Keratinocyte (primary cell): ENCODE measurements around the gene C11orf24. TPM values are rescaled to one million over a fixed set of nuclear protein-coding genes. Genes with fewer than 3 reads are reported as not detected.

Source experiments
- DNase-seq: peaks from one replicate; pipeline ENCODE4 v3.0.0-alpha.2; 2011; ENCODE audit warnings: low read depth, missing footprints, low spot score
- FAIRE-seq: peaks from 2 replicates; lab custom pipeline; 2011; peaks lifted over from hg19 to GRCh38; lab: Jason Lieb, UNC
- H2AFZ ChIP-seq: 2 replicates; pipeline ENCODE4 v1.6.0; 2012; ENCODE audit warnings: low read length, control low read depth, inconsistent platforms; ENCODE audit not compliant: control insufficient read depth
- H3K27ac ChIP-seq: 2 replicates; pipeline ENCODE4 v1.5.1; 2011; ENCODE audit warnings: low read length; ENCODE audit not compliant: control insufficient read depth, insufficient read depth
- H3K27me3 ChIP-seq: 3 replicates; pipeline ENCODE4 v1.6.0; 2011; ENCODE audit warnings: low read length; ENCODE audit not compliant: control insufficient read depth, insufficient read depth; ENCODE audit errors: extremely low read depth
- H3K36me3 ChIP-seq, 2 experiments: 2 replicates in 1 of 2; 3 replicates in 1 of 2; pipeline ENCODE4 v1.5.1; 2011; ENCODE audit warnings: low read length in 2 of 2, mild to moderate bottlenecking in 1 of 2; ENCODE audit not compliant: control insufficient read depth in 2 of 2, insufficient read depth in 2 of 2; ENCODE audit errors: extremely low read depth in 1 of 2
- H3K4me1 ChIP-seq: 3 replicates; pipeline ENCODE4 v1.5.1; 2011; ENCODE audit warnings: low read length; ENCODE audit not compliant: control insufficient read depth, insufficient read depth; ENCODE audit errors: extremely low read depth
- H3K4me2 ChIP-seq: 3 replicates; pipeline ENCODE4 v1.6.0; 2011; ENCODE audit warnings: low read depth, low read length; ENCODE audit not compliant: control insufficient read depth, insufficient read depth; ENCODE audit errors: extremely low read depth
- H3K4me3 ChIP-seq, 3 experiments: fragments of 200-600 bp in 1 of 3; sonication (generic) in 1 of 3; 2 replicates in 2 of 3; 3 replicates in 1 of 3; pipeline ENCODE4 v1.5.1; 2011 to 2016; ENCODE audit warnings: low read length in 3 of 3, mild to moderate bottlenecking in 3 of 3, control low read depth in 2 of 3, inconsistent platforms in 1 of 3, low read depth in 1 of 3, mixed read lengths in 1 of 3, mixed run types in 1 of 3, moderate library complexity in 1 of 3; ENCODE audit not compliant: control insufficient read depth in 2 of 3, insufficient read depth in 2 of 3; ENCODE audit errors: extremely low read depth in 1 of 3
- H3K79me2 ChIP-seq: 2 replicates; pipeline ENCODE4 v1.6.0; 2012; ENCODE audit warnings: low read length; ENCODE audit not compliant: control insufficient read depth, insufficient read depth
- H3K9ac ChIP-seq: 3 replicates; pipeline ENCODE4 v1.6.0; 2011; ENCODE audit warnings: low read length; ENCODE audit not compliant: control insufficient read depth, insufficient read depth; ENCODE audit errors: extremely low read depth
- H3K9me1 ChIP-seq: 3 replicates; pipeline ENCODE4 v1.6.0; 2011; ENCODE audit warnings: low read length; ENCODE audit not compliant: control insufficient read depth, insufficient read depth; ENCODE audit errors: extremely low read depth
- H3K9me3 ChIP-seq: 2 replicates; pipeline ENCODE4 v1.5.1; 2012; ENCODE audit warnings: low read depth, low read length; ENCODE audit not compliant: control insufficient read depth
- H4K20me1 ChIP-seq: 3 replicates; pipeline ENCODE4 v1.6.0; 2011; ENCODE audit warnings: low read length; ENCODE audit not compliant: control insufficient read depth, insufficient read depth; ENCODE audit errors: extremely low read depth
- CTCF ChIP-seq, 3 experiments: IDR thresholded peaks in 1 of 3; conservative IDR thresholded peaks in 1 of 3; optimal IDR thresholded peaks in 1 of 3; 2 replicates in 2 of 3; 3 replicates in 1 of 3; pipeline versions ENCODE3 to v1.5.1; 2011; ENCODE audit warnings: low read length in 3 of 3, mild to moderate bottlenecking in 3 of 3, moderate library complexity in 2 of 3, control low read depth in 1 of 3, inconsistent platforms in 1 of 3; ENCODE audit not compliant: insufficient read depth in 2 of 3; ENCODE audit errors: extremely low read depth in 1 of 3
- EZH2 ChIP-seq: IDR thresholded peaks from one replicate; pipeline ENCODE4 v1.6.1; 2012; ENCODE audit warnings: inconsistent platforms, mild to moderate bottlenecking, low read length, moderate library complexity
- dilution Hi-C: fragments of 300-500 bp; cut with MboI; formaldehyde crosslinking; loops from one replicate; pipeline ENCODE4 v1.7.0; 2020; ENCODE audit warnings: low sequenced_read_pairs; ENCODE audit not compliant: extremely low pct_ligation_motif_present
- polyA plus RNA-seq, 5 experiments: library from polyadenylated mRNA; depleted of rRNA in 3 of 5; stranded (reverse) in 3 of 5; stranded (forward) in 1 of 5; unstranded in 1 of 5; fragments of >200 nt; gene quantifications; 1 replicate in 1 of 5; 2 replicates in 3 of 5; 3 replicates in 1 of 5; pipeline versions ENCODE4 v1.2.1 to v1.2.3, GENCODE V29; 2011 to 2012; ENCODE audit warnings: missing spikeins in 2 of 5, low read depth in 1 of 5, low replicate concordance in 1 of 5

The C11orf24 gene
- polyA plus RNA-seq, 1 donor (not counting 4 experiments of a cell fraction or from before 2014, with no cell fraction given) = 28.4 TPM

GRCh38 chr11:68296344-68297051 lies 24.7 kb upstream of the C11orf24 start:
- Histone ChIP-seq H3K36me3 (no peaks in the 10 kb centered on the region), H3K4me2 (no peak overlapping the region), H3K9me1 (no peaks in the 10 kb centered on the region), H3K4me3 (no peak overlapping the region), H3K9ac (no peak overlapping the region), H3K27ac (no peak overlapping the region), H3K9me3 (no peaks in the 10 kb centered on the region), H3K4me1 (peaks cover 2% of the 10 kb centered on the region), H2AFZ (no peak overlapping the region), H3K79me2 (no peaks in the 10 kb centered on the region), H3K27me3 (peaks cover 15% of the 10 kb centered on the region), H4K20me1 (no peaks in the 10 kb centered on the region)
- no peak for FAIRE-seq
- DNase-seq = no peak
- no peak for TF ChIP-seq EZH2
- TF ChIP-seq CTCF (optimal IDR thresholded peaks at IDR 0.05 in 1 of 3, IDR thresholded peaks at IDR 0.05 in 1 of 3, conservative IDR thresholded peaks at IDR 0.05 in 1 of 3; ENCODE audit: extremely low read depth in 1 of 3, insufficient read depth in 2 of 3, low read length in 3 of 3) = no peak
- dilution Hi-C loops = no loop called here

GRCh38 chr11:68295940-68296339 lies 24.2 kb upstream of the C11orf24 start:
- Histone ChIP-seq H3K9me1 (no peaks in the 10 kb centered on the region), H3K79me2 (no peaks in the 10 kb centered on the region), H3K9ac (no peak overlapping the region), H3K27ac (no peak overlapping the region), H3K4me2 (no peak overlapping the region), H4K20me1 (no peaks in the 10 kb centered on the region), H3K27me3 (peaks cover 15% of the 10 kb centered on the region), H3K4me1 (peaks cover 2% of the 10 kb centered on the region), H3K36me3 (no peaks in the 10 kb centered on the region), H3K9me3 (no peaks in the 10 kb centered on the region), H3K4me3 (no peak overlapping the region), H2AFZ (no peak overlapping the region)
- DNase-seq = no peak
- FAIRE-seq = no peak
- TF ChIP-seq CTCF (optimal IDR thresholded peaks at IDR 0.05 in 1 of 3, IDR thresholded peaks at IDR 0.05 in 1 of 3, conservative IDR thresholded peaks at IDR 0.05 in 1 of 3; ENCODE audit: extremely low read depth in 1 of 3, insufficient read depth in 2 of 3, low read length in 3 of 3) = no peak
- no peak for TF ChIP-seq EZH2
- dilution Hi-C loops = no loop called here
